ENCODE results near the gene RRP1B. TPM values are rescaled to one million over a fixed set of nuclear protein-coding genes. Genes with fewer than 3 reads are reported as not detected.

The RRP1B gene
- total RNA-seq, 1 experiment from 2014 or later = 55.9 TPM

DNA sequence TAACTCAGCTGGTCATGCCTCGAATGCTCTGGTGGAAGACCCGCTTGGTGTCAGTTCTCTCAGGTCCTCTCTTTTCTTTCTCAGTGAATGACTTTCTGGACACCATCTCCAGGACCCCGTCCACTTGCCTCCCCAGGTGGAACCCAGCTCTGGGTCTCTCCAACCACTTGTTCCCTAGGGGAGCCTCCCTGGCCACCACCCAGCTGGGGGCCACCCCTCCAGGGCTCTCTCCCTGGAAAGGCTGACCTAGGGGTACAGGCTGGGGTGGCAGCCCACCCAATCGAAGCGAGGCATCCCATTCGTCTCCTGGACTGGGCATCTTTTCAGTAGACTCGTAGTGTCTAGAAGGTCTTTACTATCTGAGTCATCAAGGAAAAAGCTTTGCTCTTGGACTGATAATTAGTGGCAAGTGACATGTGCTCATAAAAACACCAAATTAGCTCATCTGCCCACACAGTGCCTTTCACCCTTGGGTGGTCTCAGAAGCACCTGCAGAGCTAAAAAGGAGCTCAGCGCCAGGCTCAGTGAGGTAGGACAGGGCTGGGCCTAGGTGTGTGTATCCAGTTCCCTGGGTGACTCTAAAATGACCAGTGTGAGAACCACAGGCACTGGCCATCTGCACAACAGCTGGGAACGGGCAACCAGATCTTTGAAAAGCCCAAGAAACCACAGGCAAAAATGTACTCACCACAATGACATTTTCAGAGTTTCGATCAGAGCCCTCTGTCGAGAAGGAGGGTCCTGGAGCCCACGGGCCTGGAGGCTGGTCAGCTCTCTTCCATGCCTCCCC lies 57.2 kb downstream of the RRP1B start:
- no peaks in the 10 kb centered on the region for H3K9me2 ChIP-seq (ENCODE audit: insufficient read depth)
- ChIA-PET CTCF (interaction anchor here (1.0 kb wide), 1 partner anchor 12 kb away, joined by 3 read pairs; no protein-coding TSS in a partner anchor), POLR2A (no interaction called here), RAD21 (ENCODE audit: low non-redundant PET in 1 of 2, low total read pairs in 2 of 2, uncharacterized antibody in 2 of 2, unreplicated experiment in 2 of 2) (no interaction called here)
- DNase-seq (ENCODE audit: low read depth, low spot score) (no peak), ATAC-seq (no peak)
- H3K4me3 ChIP-seq (replicated peaks in 1 of 2; ENCODE audit: low read depth in 1 of 2, low read length in 2 of 2) = no peak overlapping the region
- no TSS peak for BruUV-seq (replicated peaks)
- peaks cover 25% of the 10 kb centered on the region for H3K79me2 ChIP-seq (ENCODE audit: insufficient read depth, low read length)
- peaks cover 0 to 7% of the 10 kb centered on the region in 2 experiments; a peak in 1 of 4 replicates for H3K36me3 ChIP-seq (ENCODE audit: control insufficient read depth in 1 of 2, insufficient read depth in 2 of 2, low read length in 2 of 2)
- no peaks in the 10 kb centered on the region for H3K9me3 ChIP-seq (ENCODE audit: control insufficient read depth in 1 of 2, insufficient read depth in 1 of 2, low read depth in 1 of 2, low read length in 2 of 2)
- H3K4me1 ChIP-seq (ENCODE audit: control insufficient read depth in 1 of 2, insufficient read depth in 2 of 2, low read length in 2 of 2) = peaks cover 30 to 65% of the 10 kb centered on the region in 2 experiments
- no peaks in the 10 kb centered on the region; the same call in 1 of the 2 replicates for H4K20me1 ChIP-seq (ENCODE audit: insufficient read depth)
- intact Hi-C loops (cut with micrococcal nuclease) = no loop called here
- peak overlapping the region; percentile 17; the same call in 1 of the 2 replicates for H3K4me2 ChIP-seq (ENCODE audit: low read length)
- no peak for TF ChIP-seq CEBPB (IDR thresholded peaks at IDR 0.05; ENCODE audit: low read depth)
- H2AFZ ChIP-seq (ENCODE audit: low read depth, low read length, poor library complexity, severe bottlenecking) = no peak overlapping the region
- H3K27ac ChIP-seq (ENCODE audit: low read depth, low read length) = no peak overlapping the region
- H3K27me3 ChIP-seq (ENCODE audit: insufficient read depth, low read length) = no peaks in the 10 kb centered on the region
- H3K9ac ChIP-seq (ENCODE audit: low read length) = no peak overlapping the region

- H3K4me1 ChIP-seq (ENCODE audit: control insufficient read depth in 1 of 2, insufficient read depth in 2 of 2, low read length in 2 of 2) = peaks cover 28 to 62% of the 10 kb centered on the region in 2 experiments
- CTCF ChIA-PET = interaction anchor here (1.0 kb wide), 1 partner anchor 11 kb away, joined by 3 read pairs; no protein-coding TSS in a partner anchor
- H3K27ac ChIP-seq (ENCODE audit: low read depth, low read length) = no peak overlapping the region
- peaks cover 0 to 12% of the 10 kb centered on the region in 2 experiments; a peak in 1 of 4 replicates for H3K36me3 ChIP-seq (ENCODE audit: control insufficient read depth in 1 of 2, insufficient read depth in 2 of 2, low read length in 2 of 2)
- peaks cover 32% of the 10 kb centered on the region for H3K79me2 ChIP-seq (ENCODE audit: insufficient read depth, low read length)
- no peak for DNase-seq (ENCODE audit: low read depth, low spot score)
- TF ChIP-seq CBX3 (IDR thresholded peaks at IDR 0.05; ENCODE audit: low read depth) = no peak
- TF ChIP-seq EZH2 (IDR thresholded peaks at IDR 0.05) = no peak
- no peak for TF ChIP-seq CEBPB (IDR thresholded peaks at IDR 0.05; ENCODE audit: low read depth)
- TF ChIP-seq, protein P1, sequence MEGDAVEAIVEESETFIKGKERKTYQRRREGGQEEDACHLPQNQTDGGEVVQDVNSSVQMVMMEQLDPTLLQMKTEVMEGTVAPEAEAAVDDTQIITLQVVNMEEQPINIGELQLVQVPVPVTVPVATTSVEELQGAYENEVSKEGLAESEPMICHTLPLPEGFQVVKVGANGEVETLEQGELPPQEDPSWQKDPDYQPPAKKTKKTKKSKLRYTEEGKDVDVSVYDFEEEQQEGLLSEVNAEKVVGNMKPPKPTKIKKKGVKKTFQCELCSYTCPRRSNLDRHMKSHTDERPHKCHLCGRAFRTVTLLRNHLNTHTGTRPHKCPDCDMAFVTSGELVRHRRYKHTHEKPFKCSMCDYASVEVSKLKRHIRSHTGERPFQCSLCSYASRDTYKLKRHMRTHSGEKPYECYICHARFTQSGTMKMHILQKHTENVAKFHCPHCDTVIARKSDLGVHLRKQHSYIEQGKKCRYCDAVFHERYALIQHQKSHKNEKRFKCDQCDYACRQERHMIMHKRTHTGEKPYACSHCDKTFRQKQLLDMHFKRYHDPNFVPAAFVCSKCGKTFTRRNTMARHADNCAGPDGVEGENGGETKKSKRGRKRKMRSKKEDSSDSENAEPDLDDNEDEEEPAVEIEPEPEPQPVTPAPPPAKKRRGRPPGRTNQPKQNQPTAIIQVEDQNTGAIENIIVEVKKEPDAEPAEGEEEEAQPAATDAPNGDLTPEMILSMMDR (IDR thresholded peaks at IDR 0.05 in 2 of 3, conservative IDR thresholded peaks at IDR 0.05 in 1 of 3; ENCODE audit: borderline replicate concordance in 1 of 3, insufficient read depth in 1 of 3, low read depth in 2 of 3, low read length in 2 of 3) = no peak
- TF ChIP-seq TCF7L2 (IDR thresholded peaks at IDR 0.05; ENCODE audit: borderline replicate concordance, extremely low read depth, insufficient read depth, insufficient read length) = no peak
- no peak for ATAC-seq
- BruUV-seq (replicated peaks) = no TSS peak
- POLR2A ChIA-PET = no interaction called here
- H3K27me3 ChIP-seq (ENCODE audit: insufficient read depth, low read length) = no peaks in the 10 kb centered on the region
- intact Hi-C loops (cut with micrococcal nuclease) = no loop called here
- H3K9ac ChIP-seq (ENCODE audit: low read length) = no peak overlapping the region
- no peaks in the 10 kb centered on the region for H3K9me3 ChIP-seq (ENCODE audit: control insufficient read depth in 1 of 2, insufficient read depth in 1 of 2, low read depth in 1 of 2, low read length in 2 of 2)
- H2AFZ ChIP-seq (ENCODE audit: low read depth, low read length, poor library complexity, severe bottlenecking) = no peak overlapping the region
- no peak overlapping the region for H3K4me2 ChIP-seq (ENCODE audit: low read length)
- H3K9me2 ChIP-seq (ENCODE audit: insufficient read depth) = no peaks in the 10 kb centered on the region
- peaks cover 2% of the 10 kb centered on the region; the same call in 1 of the 2 replicates for H4K20me1 ChIP-seq (ENCODE audit: insufficient read depth)
- no peak overlapping the region for H3K4me3 ChIP-seq (replicated peaks in 1 of 2; ENCODE audit: low read depth in 1 of 2, low read length in 2 of 2)
- RAD21 ChIA-PET (ENCODE audit: low non-redundant PET in 1 of 2, low total read pairs in 2 of 2, uncharacterized antibody in 2 of 2, unreplicated experiment in 2 of 2) = no interaction called here
Observed at GRCh38 chr21:43717166-43717853, 58.0 kb downstream of the RRP1B start.
